Measurements from ENCODE around the gene TINAGL1. TPM values are rescaled to one million over a fixed set of nuclear protein-coding genes. Genes with fewer than 3 reads are reported as not detected.

TINAGL1 gene
- total RNA-seq, 1 experiment from 2014 or later, result 2.5 TPM

DNA sequence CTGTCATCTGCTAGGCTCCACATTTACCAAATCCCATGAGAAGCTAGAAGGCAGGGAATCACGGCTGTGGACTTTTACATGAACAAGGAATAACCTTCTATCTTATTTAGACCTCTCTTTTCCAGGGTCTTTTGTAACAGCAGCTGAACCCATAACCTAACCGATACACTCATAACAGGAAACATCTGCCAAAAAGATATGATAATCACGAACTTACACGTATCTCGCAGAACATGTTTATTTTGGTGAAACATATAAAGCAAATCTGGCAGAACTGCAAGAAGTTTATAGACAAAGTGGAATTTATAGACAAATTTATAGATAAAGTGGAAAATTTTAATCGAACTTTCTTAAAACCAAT, 20.4 kb downstream of the TINAGL1 start:
- H3K4me1 Mint-ChIP-seq, result peaks cover 2 to 5% of the 10 kb centered on the region in 2 experiments; a peak in 3 of 4 replicates
- Histone ChIP-seq H2BK20ac (ENCODE audit: low read depth, low read length, poor library complexity, severe bottlenecking) (no peak overlapping the region), H2AK5ac (ENCODE audit: insufficient read length, low read length) (no peak overlapping the region), H3T11ph (ENCODE audit: low read length) (no peak overlapping the region), H3K79me2 (ENCODE audit: insufficient read depth, low read length) (no peaks in the 10 kb centered on the region), H4K20me1 (ENCODE audit: control insufficient read depth, insufficient read depth, insufficient read length) (no peaks in the 10 kb centered on the region), H2BK12ac (ENCODE audit: insufficient read length, low read depth, low read length) (no peak overlapping the region), H3K4ac (ENCODE audit: low read depth, low read length) (no peak overlapping the region), H3K27ac (ENCODE audit: insufficient read length, low read depth, low read length) (no peak overlapping the region), H2BK15ac (ENCODE audit: low read depth, low read length) (no peak overlapping the region), H4K5ac (ENCODE audit: insufficient read length, low read depth, low read length) (no peak overlapping the region), H3K23ac (ENCODE audit: insufficient read length, low read depth, low read length) (no peak overlapping the region), H4K8ac (replicated peaks; ENCODE audit: insufficient read length, low read depth, low read length) (no peak overlapping the region), H3K9me3 (ENCODE audit: control insufficient read depth, low read depth, low read length) (no peaks in the 10 kb centered on the region), H3K4me1 (ENCODE audit: insufficient read depth, low read length) (no peaks in the 10 kb centered on the region), H2BK5ac (ENCODE audit: insufficient read length, low read length) (no peak overlapping the region), H3K79me1 (ENCODE audit: insufficient read depth, low read depth, low read length, poor library complexity, severe bottlenecking) (no peaks in the 10 kb centered on the region), H3K23me2 (ENCODE audit: insufficient read length, low read depth, low read length, poor library complexity, severe bottlenecking) (no peaks in the 10 kb centered on the region), H3K4me2 (ENCODE audit: insufficient read depth, insufficient read length, low read length) (no peak overlapping the region), H2AFZ (ENCODE audit: low read length) (no peak overlapping the region), H2BK120ac (ENCODE audit: low read depth, low read length, poor library complexity, severe bottlenecking) (no peak overlapping the region), H3K27me3 (ENCODE audit: insufficient read depth, low read length) (no peaks in the 10 kb centered on the region), H3K9ac (ENCODE audit: extremely low read depth, insufficient read length, low read length) (no peak overlapping the region), H4K91ac (ENCODE audit: insufficient read length, low read depth, low read length) (no peak overlapping the region), H3K14ac (ENCODE audit: insufficient read depth, low read length) (no peak overlapping the region), H3K18ac (ENCODE audit: insufficient read length, low read depth, low read length) (no peak overlapping the region), H3K56ac (ENCODE audit: insufficient read length, low read depth, low read length) (no peak overlapping the region)
- H3K27me3 Mint-ChIP-seq (ENCODE audit: low read depth), result peaks cover 10% of the 10 kb centered on the region
- H3K9me3 Mint-ChIP-seq, result no peaks in the 10 kb centered on the region
- TF ChIP-seq, protein P1, sequence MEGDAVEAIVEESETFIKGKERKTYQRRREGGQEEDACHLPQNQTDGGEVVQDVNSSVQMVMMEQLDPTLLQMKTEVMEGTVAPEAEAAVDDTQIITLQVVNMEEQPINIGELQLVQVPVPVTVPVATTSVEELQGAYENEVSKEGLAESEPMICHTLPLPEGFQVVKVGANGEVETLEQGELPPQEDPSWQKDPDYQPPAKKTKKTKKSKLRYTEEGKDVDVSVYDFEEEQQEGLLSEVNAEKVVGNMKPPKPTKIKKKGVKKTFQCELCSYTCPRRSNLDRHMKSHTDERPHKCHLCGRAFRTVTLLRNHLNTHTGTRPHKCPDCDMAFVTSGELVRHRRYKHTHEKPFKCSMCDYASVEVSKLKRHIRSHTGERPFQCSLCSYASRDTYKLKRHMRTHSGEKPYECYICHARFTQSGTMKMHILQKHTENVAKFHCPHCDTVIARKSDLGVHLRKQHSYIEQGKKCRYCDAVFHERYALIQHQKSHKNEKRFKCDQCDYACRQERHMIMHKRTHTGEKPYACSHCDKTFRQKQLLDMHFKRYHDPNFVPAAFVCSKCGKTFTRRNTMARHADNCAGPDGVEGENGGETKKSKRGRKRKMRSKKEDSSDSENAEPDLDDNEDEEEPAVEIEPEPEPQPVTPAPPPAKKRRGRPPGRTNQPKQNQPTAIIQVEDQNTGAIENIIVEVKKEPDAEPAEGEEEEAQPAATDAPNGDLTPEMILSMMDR (conservative IDR thresholded peaks at IDR 0.05), result no peak
- no peak overlapping the region for H3K4me3 Mint-ChIP-seq
- H3K36me3 Mint-ChIP-seq (ENCODE audit: insufficient read depth in 1 of 3, low read depth in 3 of 3), result no peaks in the 10 kb centered on the region
- no peak for DNase-seq
- no CpG with 5 or more reads among the region's 6 CpGs for WGBS (ENCODE audit: extremely low coverage, insufficient read length, low lambda C conversion rate)
- no peak overlapping the region for H3K27ac Mint-ChIP-seq

All from H9 (cell line).